Mesothelial cell of epicardium (in vitro differentiated cells): Measurements from ENCODE around the gene TRAF6. TPM values are rescaled to one million over a fixed set of nuclear protein-coding genes. Genes with fewer than 3 reads are reported as not detected.

ENCODE experiments used
- DNase-seq, 2 experiments: peaks; one replicate each; pipeline ENCODE4 v3.0.0; 2021; ENCODE audit warnings: low spot score in 2 of 2; ENCODE audit not compliant: unreplicated experiment in 2 of 2
- H3K27ac Mint-ChIP-seq: 2 replicates; pipeline ENCODE4 v1.8.0; 2021; ENCODE audit warnings: mixed read lengths
- H3K27me3 Mint-ChIP-seq: 2 replicates; pipeline ENCODE4 v1.8.0; 2021; ENCODE audit warnings: low read depth, mixed read lengths
- H3K36me3 Mint-ChIP-seq: 2 replicates; pipeline ENCODE4 v1.8.0; 2021; ENCODE audit warnings: mixed read lengths
- H3K4me1 Mint-ChIP-seq: 2 replicates; pipeline ENCODE4 v1.8.0; 2021; ENCODE audit warnings: mixed read lengths
- H3K4me3 Mint-ChIP-seq: 2 replicates; pipeline ENCODE4 v1.8.0; 2021; ENCODE audit warnings: mild to moderate bottlenecking, moderate library complexity, mixed read lengths
- H3K9me3 Mint-ChIP-seq: 2 replicates; pipeline ENCODE4 v1.8.0; 2021; ENCODE audit warnings: mixed read lengths
- CTCF ChIP-seq: fragments of 200-600 bp; sonication (generic); IDR thresholded peaks from one replicate; pipeline ENCODE4 v1.5.0; 2021; ENCODE audit warnings: antibody characterized with exemption; ENCODE audit not compliant: unreplicated experiment
- total RNA-seq: library from RNA; stranded (reverse); gene quantifications from 3 replicates; pipeline ENCODE4 v1.2.1, GENCODE V29; 2021

The TRAF6 gene
- total RNA-seq, 1 donor from 2014 or later, result 17.8 TPM

- no peaks in the 10 kb centered on the region for H3K36me3 Mint-ChIP-seq
- no peak overlapping the region for H3K27ac Mint-ChIP-seq
- no peak for DNase-seq
- H3K9me3 Mint-ChIP-seq, result no peaks in the 10 kb centered on the region
- TF ChIP-seq CTCF, result no peak
- H3K4me3 Mint-ChIP-seq, result no peak overlapping the region
- H3K4me1 Mint-ChIP-seq, result peaks cover 23% of the 10 kb centered on the region
- H3K27me3 Mint-ChIP-seq, result peaks cover 15% of the 10 kb centered on the region
Measured at GRCh38 chr11:36540998-36541397, 30.9 kb upstream of the TRAF6 start.

- DNase-seq, result no peak
- Mint-ChIP-seq H3K4me3 (no peak overlapping the region), H3K4me1 (peaks cover 18% of the 10 kb centered on the region), H3K27ac (no peak overlapping the region), H3K27me3 (peaks cover 6% of the 10 kb centered on the region), H3K9me3 (peaks cover under 1% of the 10 kb centered on the region), H3K36me3 (no peaks in the 10 kb centered on the region)
- TF ChIP-seq CTCF, result no peak
Measured at GRCh38 chr11:36534276-36534840, 24.3 kb upstream of the TRAF6 start.

GRCh38 chr11:36532941-36533601 lies 23.0 kb upstream of the TRAF6 start:
- no peak for DNase-seq
- no peak for TF ChIP-seq CTCF
- Mint-ChIP-seq H3K36me3 (no peaks in the 10 kb centered on the region), H3K4me3 (no peak overlapping the region), H3K27me3 (peaks cover 16% of the 10 kb centered on the region), H3K27ac (no peak overlapping the region), H3K9me3 (peaks cover 10% of the 10 kb centered on the region), H3K4me1 (peaks cover 8% of the 10 kb centered on the region)

- no peaks in the 10 kb centered on the region for H3K36me3 Mint-ChIP-seq
Measured at GRCh38 chr11:36530840-36531239, 20.8 kb upstream of the TRAF6 start.

GRCh38 chr11:36513965-36514364 lies 3.9 kb upstream of the TRAF6 start:
- Mint-ChIP-seq H3K9me3 (peaks cover 13% of the 10 kb centered on the region), H3K27me3 (peaks cover 29% of the 10 kb centered on the region), H3K27ac (no peak overlapping the region), H3K36me3 (no peaks in the 10 kb centered on the region), H3K4me3 (no peak overlapping the region), H3K4me1 (peaks cover 6% of the 10 kb centered on the region)
- no peak for DNase-seq
- no peak for TF ChIP-seq CTCF

More at GRCh38 chr11:36530840-36531239, 20.8 kb upstream of the TRAF6 start:
- Mint-ChIP-seq H3K27me3 (peaks cover 18% of the 10 kb centered on the region), H3K27ac (no peak overlapping the region), H3K4me3 (no peak overlapping the region), H3K9me3 (peaks cover 29% of the 10 kb centered on the region), H3K4me1 (peaks cover 2% of the 10 kb centered on the region)
- no peak for DNase-seq
- TF ChIP-seq CTCF, result no peak
